GM12878 (cell line): Measurements from ENCODE around the gene ARSJ. TPM values are rescaled to one million over a fixed set of nuclear protein-coding genes. Genes with fewer than 3 reads are reported as not detected.

Source experiments
- ATAC-seq: fragments of 200-7000 bp; cut with Tn5 transposase; 3 replicates; pipeline ENCODE4 v1.9.1; 2020; ENCODE audit warnings: mild to moderate bottlenecking, moderate library complexity
- BruUV-seq: library from RNA; stranded (reverse); fragments of 400-500 nt; replicated peaks from 2 replicates; lab custom pipeline; 2021; lab: Mats Ljungman, UMichigan
- CTCF ChIA-PET: fragments of 300-600 bp; sonication (Branson Sonifier 250); formaldehyde crosslinking; extraction: SDS; loops from one replicate; lab custom pipeline; 2021; ENCODE audit warnings: inconsistent platforms; lab: Yijun Ruan, JAX
- POLR2A ChIA-PET: fragments of 350-600 bp; formaldehyde crosslinking; extraction: SDS; loops from one replicate; lab custom pipeline; 2021; ENCODE audit warnings: inconsistent platforms; lab: Charles Lee
- RAD21 ChIA-PET: fragments of 300-600 bp; sonication (Branson Sonifier 250); formaldehyde crosslinking; loops from one replicate; lab custom pipeline; 2023; ENCODE audit warnings: antibody characterized with exemption; ENCODE audit not compliant: unreplicated experiment; lab: Charles Lee
- SMC1A ChIA-PET: fragments of 300-600 bp; sonication (Branson Sonifier 250); formaldehyde crosslinking; loops from one replicate; lab custom pipeline; 2023; ENCODE audit not compliant: unreplicated experiment, uncharacterized antibody; lab: Charles Lee
- DNase-seq: peaks from one replicate; pipeline ENCODE4 v3.0.0-alpha.2; 2011; ENCODE audit warnings: low read depth, low spot score
- FAIRE-seq: peaks from 3 replicates; lab custom pipeline; 2011; peaks lifted over from hg19 to GRCh38; lab: Jason Lieb, UNC
- H2AFZ ChIP-seq: 2 replicates; pipeline ENCODE4 v1.6.0; 2011; ENCODE audit warnings: low read depth, low read length, control low read depth; ENCODE audit not compliant: control insufficient read depth
- H3K27ac ChIP-seq: 2 replicates; pipeline ENCODE4 v1.5.1; 2011; ENCODE audit warnings: control low read depth; ENCODE audit not compliant: control insufficient read depth, insufficient read depth
- H3K27me3 ChIP-seq, 2 experiments: replicated peaks in 1 of 2; 2 replicates each; pipeline versions ENCODE4 v1.6.0 to v1.6.1; 2011; ENCODE audit warnings: low read length in 1 of 2; ENCODE audit not compliant: control insufficient read depth in 2 of 2, insufficient read depth in 2 of 2
- H3K36me3 ChIP-seq, 2 experiments: 2 replicates each; pipeline ENCODE4 v1.5.1; 2011; ENCODE audit warnings: low read length in 1 of 2; ENCODE audit not compliant: control insufficient read depth in 2 of 2, insufficient read depth in 2 of 2
- H3K4me1 ChIP-seq: 2 replicates; pipeline ENCODE4 v1.6.1; 2011; ENCODE audit warnings: mild to moderate bottlenecking, low read length, moderate library complexity, mixed read lengths; ENCODE audit not compliant: control insufficient read depth, insufficient read depth
- H3K4me2 ChIP-seq: 2 replicates; pipeline ENCODE4 v1.6.0; 2011; ENCODE audit warnings: control low read depth; ENCODE audit not compliant: control insufficient read depth, insufficient read depth
- H3K4me3 ChIP-seq: fragments of 200-600 bp; sonication (generic); 2 replicates; pipeline ENCODE4 v1.5.1; 2016
- H3K79me2 ChIP-seq: 2 replicates; pipeline ENCODE4 v1.6.0; 2011; ENCODE audit warnings: low read length; ENCODE audit not compliant: control insufficient read depth, insufficient read depth
- H3K9ac ChIP-seq: 2 replicates; pipeline ENCODE4 v1.8.0; 2011; ENCODE audit warnings: low read length, control low read depth, mixed read lengths; ENCODE audit not compliant: control insufficient read depth, insufficient read depth
- H3K9me3 ChIP-seq: replicated peaks from 3 replicates; pipeline ENCODE4 v1.5.1; 2011; ENCODE audit warnings: mild to moderate bottlenecking, low read length; ENCODE audit not compliant: control insufficient read depth, insufficient read depth
- H4K20me1 ChIP-seq: 2 replicates; pipeline ENCODE4 v1.6.0; 2011; ENCODE audit not compliant: control insufficient read depth, insufficient read depth
- BMI1 ChIP-seq: fragments of 450-650 bp; IDR thresholded peaks from 2 replicates; pipeline ENCODE4 v1.6.1; 2016; ENCODE audit warnings: mild to moderate bottlenecking, moderate library complexity, borderline replicate concordance
- FOXM1 ChIP-seq: IDR thresholded peaks from 2 replicates; pipeline ENCODE4 v1.6.1; 2012; ENCODE audit warnings: low read depth, mild to moderate bottlenecking, inconsistent platforms, low read length, moderate library complexity
- GATAD2B ChIP-seq: fragments of 450-650 bp; conservative IDR thresholded peaks from 2 replicates; pipeline ENCODE4 v1.6.1; 2017; ENCODE audit warnings: low read depth, mild to moderate bottlenecking, moderate library complexity
- MXI1 ChIP-seq: fragments of 150-350 bp; IDR thresholded peaks from 2 replicates; pipeline ENCODE4 v1.6.1; 2011; ENCODE audit warnings: low read depth, mild to moderate bottlenecking, inconsistent platforms, low read length, improper control_type of control experiment
- NR2F1 ChIP-seq: fragments of 450-650 bp; conservative IDR thresholded peaks from 2 replicates; pipeline ENCODE4 v1.6.1; 2017; ENCODE audit warnings: mild to moderate bottlenecking
- SIX5 ChIP-seq: IDR thresholded peaks from 2 replicates; pipeline ENCODE4 v1.6.1; 2011; ENCODE audit warnings: mild to moderate bottlenecking, low read depth, low read length, moderate library complexity; ENCODE audit not compliant: severe bottlenecking
- STAT1 ChIP-seq: fragments of 450-650 bp; conservative IDR thresholded peaks from 2 replicates; pipeline ENCODE4 v1.6.1; 2014; ENCODE audit warnings: antibody characterized with exemption, mild to moderate bottlenecking
- WRNIP1 ChIP-seq: IDR thresholded peaks from 2 replicates; pipeline ENCODE4 v1.6.1; 2011; ENCODE audit warnings: low read depth, low read length, improper control_type of control experiment, borderline replicate concordance
- ZBED1 ChIP-seq: IDR thresholded peaks from 2 replicates; pipeline ENCODE4 v1.6.1; 2016; ENCODE audit warnings: borderline replicate concordance
- WGBS: methylation state at CpG from one replicate; pipeline ENCODE4 v1.1.6; 2016; ENCODE audit warnings: low lambda C conversion rate; ENCODE audit not compliant: insufficient replicate concordance, insufficient coverage; ENCODE audit errors: missing lambda C conversion rate; 5-methylcytosine and 5-hydroxymethylcytosine counted together
- in situ Hi-C: fragments of 300-500 bp; cut with MboI; formaldehyde crosslinking; loops from 9 replicates; pipeline ENCODE4 v1.14.3; 2018; ENCODE audit warnings: mixed read lengths
- intact Hi-C: fragments of 100-400 bp; cut with micrococcal nuclease; formaldehyde crosslinking; loops from one replicate; pipeline ENCODE4 v1.14.2; 2022; ENCODE audit not compliant: unreplicated experiment
- polyA plus RNA-seq, 11 experiments: library from polyadenylated mRNA; depleted of rRNA in 4 of 11; unstranded in 6 of 11; stranded (reverse) in 5 of 11; fragments of >200 nt; fragmentation: Nextera tagmentation in 4 of 11; fragmentation: Illumina TruSeq in 1 of 11; extraction: Ambion mirVana in 4 of 11; extraction: Trizol in 1 of 11; gene quantifications; 1 replicate in 1 of 11; 2 replicates in 10 of 11; pipeline versions ENCODE4 v1.2.1 to v1.2.3, GENCODE V29; 2011 to 2016; ENCODE audit warnings: inconsistent platforms in 2 of 11, missing spikeins in 2 of 11, low read depth in 1 of 11
- total RNA-seq, 4 experiments: library from RNA; depleted of rRNA in 3 of 4; stranded (reverse); fragments of >200 nt in 3 of 4; fragmentation: Illumina TruSeq in 1 of 4; extraction: Trizol in 1 of 4; gene quantifications; 2 replicates each; pipeline versions ENCODE4 v1.2.1 to v1.2.3, GENCODE V29; 2013 to 2021
- TF ChIP-seq, protein P1 (sequence below): IDR thresholded peaks from 2 replicates; pipeline ENCODE4 v1.6.1; 2012; ENCODE audit warnings: low read length, inconsistent platforms
- TF ChIP-seq, protein P2 (sequence below): IDR thresholded peaks from 2 replicates; pipeline ENCODE4 v1.6.1; 2012; ENCODE audit warnings: low read depth, low read length, improper control_type of control experiment
- TF ChIP-seq, protein P3 (sequence below): fragments of 450-650 bp; IDR thresholded peaks from 2 replicates; pipeline ENCODE4 v1.6.1; 2016; ENCODE audit warnings: mild to moderate bottlenecking
- TF ChIP-seq, protein P4 (sequence below): fragments of 450-650 bp; IDR thresholded peaks from 2 replicates; pipeline ENCODE4 v1.6.1; 2014; ENCODE audit warnings: mild to moderate bottlenecking
- TF ChIP-seq, protein P5 (sequence below): fragments of 450-650 bp; IDR thresholded peaks from 2 replicates; pipeline ENCODE4 v1.6.1; 2016; ENCODE audit warnings: mild to moderate bottlenecking, moderate library complexity, borderline replicate concordance

The ARSJ gene
- total and polyA plus RNA-seq, 10 of the 15 experiments (the other 5 are each of a cell fraction or from before 2014, with no cell fraction given) = under 0.01 to 0.19 (median 0.04) TPM; not detected in 5

DNA sequence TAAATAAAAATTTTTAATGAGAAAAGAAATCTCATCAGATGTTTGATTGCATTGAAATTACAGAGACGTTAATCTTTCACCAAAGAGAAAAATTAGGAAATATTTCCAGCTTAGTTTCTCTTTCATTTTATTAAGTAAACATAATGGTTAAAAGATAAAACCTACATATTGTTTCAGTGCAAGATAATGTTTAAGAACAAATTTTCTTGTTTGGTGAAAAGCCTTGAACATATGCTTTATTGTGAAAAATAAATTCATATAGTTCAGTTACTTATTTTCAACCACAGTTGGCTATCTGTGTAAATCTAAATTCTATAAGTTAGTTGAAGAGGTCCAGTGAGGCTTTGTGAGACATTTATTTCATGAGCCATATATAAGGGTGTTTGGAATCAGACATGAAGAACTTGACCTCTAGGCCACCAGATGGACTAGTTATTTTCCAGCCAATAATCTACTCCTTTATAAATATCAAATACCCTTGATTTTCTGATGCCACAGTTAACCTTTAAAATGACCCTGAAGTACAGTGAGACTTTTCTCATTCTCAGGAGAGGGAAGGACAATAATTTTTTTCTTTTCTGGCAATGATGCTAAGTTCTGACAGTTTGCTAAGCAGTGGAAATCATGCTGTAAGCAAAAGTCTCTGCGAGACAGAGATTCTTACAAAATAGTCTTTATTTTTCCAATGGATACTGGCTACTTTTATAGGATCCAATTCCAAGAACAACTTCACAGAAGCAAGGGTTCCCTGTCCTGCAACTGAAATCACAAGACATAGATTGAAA, 2.5 kb downstream of the ARSJ start:
- in situ Hi-C loops (no loop called here), intact Hi-C loops (no loop called here)
- no peak overlapping the region for H3K9ac ChIP-seq
- ChIA-PET POLR2A (no interaction called here), RAD21 (interaction anchor here (0.6 to 1.4 kb wide), 2 partner anchors 22 to 46 kb away, joined by 3 read pairs; no protein-coding TSS in a partner anchor), CTCF (interaction anchor here (1.4 kb wide), 1 partner anchor 45 kb away, joined by 4 read pairs; no protein-coding TSS in a partner anchor), SMC1A (interaction anchor here (1.0 to 2.1 kb wide), 3 partner anchors 10 to 49 kb away, joined by 3 to 6 read pairs (median 6); no protein-coding TSS in a partner anchor)
- no peak for ATAC-seq
- H3K9me3 ChIP-seq = no peaks in the 10 kb centered on the region
- no peak overlapping the region for H3K4me3 ChIP-seq
- no peaks in the 10 kb centered on the region for H4K20me1 ChIP-seq
- no peak overlapping the region for H2AFZ ChIP-seq
- peaks cover 0 to 5% of the 10 kb centered on the region in 2 experiments; a peak in 2 of 4 replicates for H3K27me3 ChIP-seq
- no peaks in the 10 kb centered on the region for H3K79me2 ChIP-seq
- no peak overlapping the region for H3K4me2 ChIP-seq
- H3K27ac ChIP-seq = no peak overlapping the region
- no peaks in the 10 kb centered on the region for H3K36me3 ChIP-seq
- no peak for DNase-seq
- WGBS = 27% methylated on average over 2 of the region's 2 CpGs
- no peak for FAIRE-seq
- H3K4me1 ChIP-seq = no peaks in the 10 kb centered on the region
- no TSS peak for BruUV-seq
- no peak for TF ChIP-seq SIX5
- no peak for TF ChIP-seq GATAD2B
- TF ChIP-seq, protein P1, sequence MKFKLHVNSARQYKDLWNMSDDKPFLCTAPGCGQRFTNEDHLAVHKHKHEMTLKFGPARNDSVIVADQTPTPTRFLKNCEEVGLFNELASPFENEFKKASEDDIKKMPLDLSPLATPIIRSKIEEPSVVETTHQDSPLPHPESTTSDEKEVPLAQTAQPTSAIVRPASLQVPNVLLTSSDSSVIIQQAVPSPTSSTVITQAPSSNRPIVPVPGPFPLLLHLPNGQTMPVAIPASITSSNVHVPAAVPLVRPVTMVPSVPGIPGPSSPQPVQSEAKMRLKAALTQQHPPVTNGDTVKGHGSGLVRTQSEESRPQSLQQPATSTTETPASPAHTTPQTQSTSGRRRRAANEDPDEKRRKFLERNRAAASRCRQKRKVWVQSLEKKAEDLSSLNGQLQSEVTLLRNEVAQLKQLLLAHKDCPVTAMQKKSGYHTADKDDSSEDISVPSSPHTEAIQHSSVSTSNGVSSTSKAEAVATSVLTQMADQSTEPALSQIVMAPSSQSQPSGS = no peak
- TF ChIP-seq WRNIP1 = no peak
- no peak for TF ChIP-seq MXI1
- no peak for TF ChIP-seq BMI1
- TF ChIP-seq, protein P2, sequence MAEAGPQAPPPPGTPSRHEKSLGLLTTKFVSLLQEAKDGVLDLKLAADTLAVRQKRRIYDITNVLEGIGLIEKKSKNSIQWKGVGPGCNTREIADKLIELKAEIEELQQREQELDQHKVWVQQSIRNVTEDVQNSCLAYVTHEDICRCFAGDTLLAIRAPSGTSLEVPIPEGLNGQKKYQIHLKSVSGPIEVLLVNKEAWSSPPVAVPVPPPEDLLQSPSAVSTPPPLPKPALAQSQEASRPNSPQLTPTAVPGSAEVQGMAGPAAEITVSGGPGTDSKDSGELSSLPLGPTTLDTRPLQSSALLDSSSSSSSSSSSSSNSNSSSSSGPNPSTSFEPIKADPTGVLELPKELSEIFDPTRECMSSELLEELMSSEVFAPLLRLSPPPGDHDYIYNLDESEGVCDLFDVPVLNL = no peak
- TF ChIP-seq, protein P3, sequence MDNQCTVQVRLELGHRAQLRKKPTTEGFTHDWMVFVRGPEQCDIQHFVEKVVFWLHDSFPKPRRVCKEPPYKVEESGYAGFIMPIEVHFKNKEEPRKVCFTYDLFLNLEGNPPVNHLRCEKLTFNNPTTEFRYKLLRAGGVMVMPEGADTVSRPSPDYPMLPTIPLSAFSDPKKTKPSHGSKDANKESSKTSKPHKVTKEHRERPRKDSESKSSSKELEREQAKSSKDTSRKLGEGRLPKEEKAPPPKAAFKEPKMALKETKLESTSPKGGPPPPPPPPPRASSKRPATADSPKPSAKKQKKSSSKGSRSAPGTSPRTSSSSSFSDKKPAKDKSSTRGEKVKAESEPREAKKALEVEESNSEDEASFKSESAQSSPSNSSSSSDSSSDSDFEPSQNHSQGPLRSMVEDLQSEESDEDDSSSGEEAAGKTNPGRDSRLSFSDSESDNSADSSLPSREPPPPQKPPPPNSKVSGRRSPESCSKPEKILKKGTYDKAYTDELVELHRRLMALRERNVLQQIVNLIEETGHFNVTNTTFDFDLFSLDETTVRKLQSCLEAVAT = no peak
- TF ChIP-seq ZBED1 = no peak
- TF ChIP-seq FOXM1 = no peak
- TF ChIP-seq, protein P4, sequence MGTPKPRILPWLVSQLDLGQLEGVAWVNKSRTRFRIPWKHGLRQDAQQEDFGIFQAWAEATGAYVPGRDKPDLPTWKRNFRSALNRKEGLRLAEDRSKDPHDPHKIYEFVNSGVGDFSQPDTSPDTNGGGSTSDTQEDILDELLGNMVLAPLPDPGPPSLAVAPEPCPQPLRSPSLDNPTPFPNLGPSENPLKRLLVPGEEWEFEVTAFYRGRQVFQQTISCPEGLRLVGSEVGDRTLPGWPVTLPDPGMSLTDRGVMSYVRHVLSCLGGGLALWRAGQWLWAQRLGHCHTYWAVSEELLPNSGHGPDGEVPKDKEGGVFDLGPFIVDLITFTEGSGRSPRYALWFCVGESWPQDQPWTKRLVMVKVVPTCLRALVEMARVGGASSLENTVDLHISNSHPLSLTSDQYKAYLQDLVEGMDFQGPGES = no peak
- TF ChIP-seq NR2F1 = no peak
- TF ChIP-seq, protein P5, sequence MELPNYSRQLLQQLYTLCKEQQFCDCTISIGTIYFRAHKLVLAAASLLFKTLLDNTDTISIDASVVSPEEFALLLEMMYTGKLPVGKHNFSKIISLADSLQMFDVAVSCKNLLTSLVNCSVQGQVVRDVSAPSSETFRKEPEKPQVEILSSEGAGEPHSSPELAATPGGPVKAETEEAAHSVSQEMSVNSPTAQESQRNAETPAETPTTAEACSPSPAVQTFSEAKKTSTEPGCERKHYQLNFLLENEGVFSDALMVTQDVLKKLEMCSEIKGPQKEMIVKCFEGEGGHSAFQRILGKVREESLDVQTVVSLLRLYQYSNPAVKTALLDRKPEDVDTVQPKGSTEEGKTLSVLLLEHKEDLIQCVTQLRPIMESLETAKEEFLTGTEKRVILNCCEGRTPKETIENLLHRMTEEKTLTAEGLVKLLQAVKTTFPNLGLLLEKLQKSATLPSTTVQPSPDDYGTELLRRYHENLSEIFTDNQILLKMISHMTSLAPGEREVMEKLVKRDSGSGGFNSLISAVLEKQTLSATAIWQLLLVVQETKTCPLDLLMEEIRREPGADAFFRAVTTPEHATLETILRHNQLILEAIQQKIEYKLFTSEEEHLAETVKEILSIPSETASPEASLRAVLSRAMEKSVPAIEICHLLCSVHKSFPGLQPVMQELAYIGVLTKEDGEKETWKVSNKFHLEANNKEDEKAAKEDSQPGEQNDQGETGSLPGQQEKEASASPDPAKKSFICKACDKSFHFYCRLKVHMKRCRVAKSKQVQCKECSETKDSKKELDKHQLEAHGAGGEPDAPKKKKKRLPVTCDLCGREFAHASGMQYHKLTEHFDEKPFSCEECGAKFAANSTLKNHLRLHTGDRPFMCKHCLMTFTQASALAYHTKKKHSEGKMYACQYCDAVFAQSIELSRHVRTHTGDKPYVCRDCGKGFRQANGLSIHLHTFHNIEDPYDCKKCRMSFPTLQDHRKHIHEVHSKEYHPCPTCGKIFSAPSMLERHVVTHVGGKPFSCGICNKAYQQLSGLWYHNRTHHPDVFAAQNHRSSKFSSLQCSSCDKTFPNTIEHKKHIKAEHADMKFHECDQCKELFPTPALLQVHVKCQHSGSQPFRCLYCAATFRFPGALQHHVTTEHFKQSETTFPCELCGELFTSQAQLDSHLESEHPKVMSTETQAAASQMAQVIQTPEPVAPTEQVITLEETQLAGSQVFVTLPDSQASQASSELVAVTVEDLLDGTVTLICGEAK = no peak
- no peak for TF ChIP-seq STAT1
